Measurements from ENCODE around the gene ATAD3A.
"Not testable (repeated sequence)": the region's sequence is repeated elsewhere in the genome, so short reads cannot be mapped to it uniquely, and the experiment has no call there.

Gene ATAD3A

GRCh38 chr1:1489231-1489630, 22.7 kb upstream of the ATAD3A start:
- no peak for TF ChIP-seq CTCF (IDR thresholded peaks at IDR 0.05; ENCODE audit: extremely low read depth, missing control alignments)
- no peak for DNase-seq (ENCODE audit: low spot score)

GRCh38 chr1:1489861-1490260, 22.1 kb upstream of the ATAD3A start:
- DNase-seq (ENCODE audit: low spot score), result no peak
- TF ChIP-seq CTCF (IDR thresholded peaks at IDR 0.05; ENCODE audit: extremely low read depth, missing control alignments), result no peak

- no peak for TF ChIP-seq CTCF (IDR thresholded peaks at IDR 0.05; ENCODE audit: extremely low read depth, missing control alignments)
- no peak for DNase-seq (ENCODE audit: low spot score)
Measured at GRCh38 chr1:1490633-1491230, 21.2 kb upstream of the ATAD3A start.

GRCh38 chr1:1491601-1492000, 20.4 kb upstream of the ATAD3A start:
- no peak for DNase-seq (ENCODE audit: low spot score)
- TF ChIP-seq CTCF (IDR thresholded peaks at IDR 0.05; ENCODE audit: extremely low read depth, missing control alignments), result no peak

GRCh38 chr1:1494311-1494710, 17.7 kb upstream of the ATAD3A start:
- not testable (repeated sequence) for DNase-seq (ENCODE audit: low spot score)

- DNase-seq (ENCODE audit: low spot score), result peak; percentile 5
Measured at GRCh38 chr1:1495461-1495975, 16.4 kb upstream of the ATAD3A start.

- peak; percentile 53 for TF ChIP-seq CTCF (IDR thresholded peaks at IDR 0.05; ENCODE audit: extremely low read depth, missing control alignments)
- DNase-seq (ENCODE audit: low spot score), result peak; percentile 60
Measured at GRCh38 chr1:1504777-1505365, 7.1 kb upstream of the ATAD3A start.

- not testable (repeated sequence) for DNase-seq (ENCODE audit: low spot score)
Measured at GRCh38 chr1:1505366-1505798, 6.6 kb upstream of the ATAD3A start.

- not testable (repeated sequence) for DNase-seq (ENCODE audit: low spot score)
Measured at GRCh38 chr1:1505801-1506200, 6.2 kb upstream of the ATAD3A start.

All from GM20000 (cell line).